GM18867 (cell line): ENCODE measurements around the gene LRIT1.

Source experiments
- ATAC-seq: cut with Tn5 transposase; IDR thresholded peaks from one replicate; pipeline ENCODE4 v1.9.1; 2021; ENCODE audit warnings: mild to moderate bottlenecking, moderate library complexity; ENCODE audit not compliant: unreplicated experiment

LRIT1 gene

DNA sequence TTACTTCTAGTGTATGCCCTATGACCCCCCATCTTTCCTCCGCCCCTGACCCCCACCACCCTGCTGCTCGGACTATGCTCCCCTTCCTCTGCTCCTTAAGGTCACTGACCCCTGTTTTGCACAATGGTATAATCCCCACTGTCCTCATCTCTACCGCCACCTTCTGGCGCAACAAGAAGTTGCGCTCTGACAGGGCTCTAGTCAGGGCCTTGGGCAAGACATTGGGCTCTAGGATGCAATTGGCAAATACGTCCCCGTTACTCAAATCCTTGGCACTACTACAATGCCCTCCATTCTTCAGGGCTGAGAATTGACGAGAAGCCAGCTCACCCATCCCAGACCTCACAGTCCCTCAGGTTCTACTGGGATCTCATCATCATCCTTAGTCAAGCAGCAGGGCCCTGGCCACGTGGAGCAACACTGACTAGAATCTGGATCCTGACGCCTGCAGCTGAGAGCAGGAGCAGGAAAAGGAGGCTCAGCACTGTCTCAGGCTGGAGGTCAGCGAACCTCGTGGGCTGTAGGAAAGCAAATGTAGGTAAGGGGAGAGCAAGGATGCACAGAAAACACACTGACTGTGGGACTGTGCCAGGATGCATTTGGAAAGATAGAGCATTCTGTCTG, 26.6 kb downstream of the LRIT1 start:
- peak; percentile 86 for ATAC-seq

DNA sequence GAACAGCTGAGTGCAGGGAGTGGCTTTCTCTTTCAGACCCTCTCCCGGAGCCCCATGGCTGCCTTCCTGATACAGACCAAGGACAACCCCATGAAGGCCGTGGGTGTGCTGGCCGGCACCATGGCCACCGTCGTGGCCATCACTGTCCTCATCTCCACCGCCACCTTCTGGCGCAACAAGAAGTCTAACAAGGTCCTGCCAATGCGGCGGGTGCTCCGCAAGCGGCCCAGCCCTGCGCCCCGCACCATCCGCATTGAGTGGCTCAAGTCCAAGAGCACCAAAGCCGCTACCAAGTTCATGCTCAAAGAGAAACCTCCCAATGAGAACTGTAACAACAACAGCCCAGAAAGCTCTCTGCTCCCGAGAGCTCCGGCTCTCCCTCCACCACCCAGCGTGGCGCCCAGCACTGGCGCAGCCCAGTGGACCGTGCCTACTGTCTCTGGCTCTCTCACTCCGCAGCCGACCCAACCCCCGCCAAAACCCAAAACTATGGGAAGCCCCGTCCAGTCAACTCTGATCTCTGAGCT, 27.2 kb downstream of the LRIT1 start:
- peak; percentile 25 for ATAC-seq

DNA sequence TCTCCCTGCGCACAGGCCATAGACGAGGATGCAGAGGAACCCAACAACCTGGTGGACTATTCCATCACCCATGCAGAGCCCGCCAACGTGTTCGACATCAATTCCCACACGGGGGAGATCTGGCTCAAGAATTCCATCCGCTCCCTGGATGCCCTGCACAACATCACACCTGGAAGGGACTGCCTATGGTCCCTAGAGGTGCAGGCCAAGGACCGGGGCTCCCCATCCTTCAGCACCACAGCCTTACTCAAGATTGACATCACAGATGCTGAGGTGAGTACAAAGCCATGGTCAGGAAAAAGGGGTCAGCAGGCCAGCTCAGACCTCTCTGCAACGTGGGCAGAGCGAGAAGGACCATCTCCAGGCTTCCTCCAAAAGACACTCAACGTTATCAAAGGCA, 28.3 kb downstream of the LRIT1 start:
- no peak for ATAC-seq

DNA sequence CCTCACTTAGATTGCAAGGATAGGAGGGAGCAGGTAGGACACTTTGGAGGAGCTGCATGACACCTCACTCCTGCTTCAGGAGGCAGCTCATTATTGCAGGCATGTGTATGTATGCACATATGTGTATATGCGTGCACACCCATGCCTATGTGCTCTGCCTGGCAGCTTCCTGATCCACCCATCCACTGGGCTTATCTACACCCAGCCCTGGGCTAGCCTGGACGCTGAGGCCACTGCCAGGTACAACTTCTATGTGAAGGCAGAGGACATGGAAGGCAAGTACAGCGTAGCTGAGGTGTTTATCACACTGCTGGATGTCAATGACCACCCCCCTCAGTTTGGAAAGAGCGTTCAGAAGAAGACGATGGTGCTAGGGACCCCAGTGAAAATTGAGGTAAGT, 29.3 kb downstream of the LRIT1 start:
- no peak for ATAC-seq

DNA sequence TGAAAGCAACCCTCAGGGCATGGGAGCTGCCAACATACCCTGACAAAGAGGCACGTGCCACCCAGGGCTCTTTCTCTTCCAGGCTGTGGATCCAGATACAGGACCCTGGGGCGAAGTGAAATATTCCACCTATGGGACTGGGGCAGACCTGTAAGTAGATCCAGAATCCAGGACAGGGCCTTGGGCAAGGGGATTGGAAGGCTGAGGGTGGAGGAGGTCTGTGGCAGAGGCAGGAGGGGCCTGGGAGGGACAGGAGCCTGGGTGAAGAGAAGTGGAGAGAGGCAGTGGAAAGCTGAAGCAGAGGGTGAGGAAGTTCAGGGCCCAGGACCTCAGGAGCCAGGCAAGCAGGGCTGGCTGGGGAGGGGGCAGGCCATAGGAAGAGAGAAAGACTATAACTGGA, 29.8 kb downstream of the LRIT1 start:
- no peak for ATAC-seq

DNA sequence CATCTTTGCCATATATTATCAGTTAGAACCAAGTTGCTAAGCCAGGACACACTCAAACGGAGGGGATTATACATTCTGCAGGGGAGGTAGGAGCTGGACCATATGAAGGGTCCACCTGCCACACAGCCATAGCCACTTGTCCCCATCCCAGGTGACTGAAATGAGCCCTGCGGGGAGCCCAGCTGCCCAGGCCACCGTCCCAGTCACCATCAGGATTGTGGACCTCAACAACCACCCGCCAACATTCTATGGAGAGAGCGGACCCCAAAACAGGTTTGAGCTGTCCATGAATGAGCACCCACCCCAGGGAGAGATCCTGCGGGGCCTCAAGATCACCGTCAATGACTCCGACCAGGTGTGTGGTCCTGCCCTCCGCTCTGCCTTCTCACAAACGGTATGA, 33.3 kb downstream of the LRIT1 start:
- no peak for ATAC-seq

DNA sequence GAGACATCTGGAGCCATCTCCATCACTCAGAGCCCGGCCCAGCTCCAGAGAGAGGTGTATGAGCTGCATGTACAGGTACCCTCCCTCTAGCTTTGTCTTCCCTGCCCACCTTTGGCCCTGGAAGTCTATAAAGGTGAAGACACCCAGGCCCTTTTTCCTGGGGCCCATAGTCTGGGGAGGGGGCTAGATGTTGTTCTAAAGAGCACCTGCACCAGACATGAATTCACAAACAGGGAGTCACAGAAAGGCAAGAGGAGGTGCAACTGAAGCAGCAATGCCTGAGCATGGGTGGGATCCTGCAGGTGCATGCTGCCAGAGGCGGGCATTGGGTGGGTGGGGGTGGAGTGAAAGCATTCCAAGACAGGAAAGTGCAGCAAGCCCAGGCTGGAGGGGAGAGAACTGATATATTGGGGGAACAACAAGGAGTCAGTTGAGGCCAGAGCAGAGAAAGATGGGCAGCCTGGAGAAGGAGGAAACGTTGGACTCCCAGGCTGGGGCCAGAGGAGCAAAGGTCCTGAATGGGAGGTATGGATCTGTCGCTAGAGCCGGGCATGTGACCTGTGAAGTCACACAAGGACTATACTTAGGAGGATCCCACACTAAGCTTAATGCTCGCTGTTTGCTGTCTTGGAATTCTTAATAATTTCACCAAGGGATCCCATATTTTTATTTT, 35.4 kb downstream of the LRIT1 start:
- ATAC-seq: no peak

DNA sequence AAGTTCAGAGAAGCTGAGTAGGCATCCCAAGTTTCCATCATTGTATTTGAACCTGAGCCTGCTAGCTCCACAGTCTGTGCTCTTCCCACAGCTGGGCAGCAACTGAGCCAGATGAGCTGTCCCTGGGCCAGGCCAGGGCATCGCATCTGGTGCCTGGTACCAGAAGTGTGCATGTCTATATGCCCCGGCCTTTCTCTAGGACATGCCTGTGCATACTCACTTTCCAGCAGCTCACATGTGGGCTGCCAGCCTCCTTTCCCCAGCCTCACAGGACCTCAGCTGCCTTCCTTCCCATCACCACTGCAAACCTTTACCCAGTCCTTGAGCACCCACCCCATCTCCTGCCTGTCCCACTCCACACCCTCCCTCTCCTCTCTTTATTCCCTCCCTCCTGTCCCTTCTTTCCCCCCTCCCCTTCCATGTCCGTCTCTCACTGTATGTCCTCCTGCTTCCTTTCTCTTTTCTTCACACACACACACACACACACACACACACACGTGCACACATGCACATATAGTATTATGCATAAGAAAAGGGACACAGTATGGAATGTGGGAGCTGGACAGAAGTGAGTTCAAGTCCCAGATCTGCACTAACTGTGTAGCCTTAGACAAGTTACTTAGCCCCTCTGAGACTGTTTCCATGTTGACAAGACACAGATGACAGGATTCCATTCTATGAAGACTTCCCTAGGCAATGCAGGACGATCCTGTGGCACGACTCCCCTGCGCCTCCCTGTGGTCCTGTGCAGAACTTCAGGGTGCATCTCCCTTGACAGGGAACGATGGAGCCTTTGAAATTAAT, 36.1 kb downstream of the LRIT1 start:
- peak; percentile 79 for ATAC-seq

DNA sequence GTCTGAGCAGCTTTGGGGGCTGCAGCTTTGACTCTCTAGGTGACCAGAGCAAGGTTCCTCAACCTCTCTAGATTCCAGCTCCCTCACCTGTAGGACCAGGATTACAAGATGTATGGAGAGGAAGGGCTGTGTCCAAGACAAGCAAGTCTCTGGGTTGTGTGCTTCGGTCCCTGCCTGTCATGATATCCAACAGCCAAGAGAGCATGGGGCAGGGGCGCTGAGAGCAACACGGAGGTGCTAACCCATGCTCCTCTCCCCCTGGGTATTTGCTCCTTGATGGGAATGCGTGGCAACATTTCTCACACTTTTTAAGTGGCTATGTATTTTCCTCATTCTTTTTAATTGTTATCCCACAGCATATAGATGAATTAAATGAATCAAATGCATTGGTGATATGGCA, 36.7 kb downstream of the LRIT1 start:
- ATAC-seq: no peak

DNA sequence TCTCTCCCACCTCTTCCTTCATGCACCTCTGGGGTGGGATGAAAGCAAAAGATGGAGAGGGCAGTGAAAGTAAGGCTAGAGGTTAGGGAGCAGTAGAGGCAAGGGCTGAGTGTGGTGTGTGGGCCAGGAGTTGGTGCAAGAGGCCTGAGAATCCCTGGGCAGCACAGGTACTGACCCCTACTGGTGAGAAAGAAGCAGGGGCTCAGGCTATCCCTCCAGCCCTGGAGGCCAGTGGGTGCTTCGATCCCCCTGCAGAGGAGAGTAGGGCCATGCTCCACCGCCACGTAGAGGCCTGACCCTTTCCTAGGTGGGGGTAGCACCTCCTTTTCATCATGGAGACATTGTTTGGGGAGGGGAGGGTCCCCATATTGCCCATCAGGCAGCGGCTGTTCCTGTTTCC, 37.2 kb downstream of the LRIT1 start:
- peak; percentile 70 for ATAC-seq

DNA sequence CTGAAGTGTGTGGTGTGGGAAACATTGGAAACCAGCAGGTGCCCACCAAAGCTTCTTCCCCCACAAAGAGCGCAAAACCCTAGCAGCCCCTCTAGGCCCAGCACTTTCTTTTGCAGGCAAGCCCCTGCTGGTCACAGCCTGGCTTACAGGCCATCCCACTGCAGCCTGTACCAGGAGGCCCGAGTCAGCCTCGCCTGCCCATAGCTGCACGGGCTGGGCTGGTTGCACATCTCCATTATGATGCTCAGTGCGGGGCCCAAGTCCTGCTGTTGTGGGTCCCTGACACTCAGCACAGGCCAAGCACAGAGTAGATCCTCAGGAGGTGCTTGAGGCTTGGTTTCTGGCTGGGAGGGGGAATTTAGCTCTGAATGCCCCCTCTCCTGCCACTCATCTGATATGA, 39.0 kb downstream of the LRIT1 start:
- no peak for ATAC-seq

DNA sequence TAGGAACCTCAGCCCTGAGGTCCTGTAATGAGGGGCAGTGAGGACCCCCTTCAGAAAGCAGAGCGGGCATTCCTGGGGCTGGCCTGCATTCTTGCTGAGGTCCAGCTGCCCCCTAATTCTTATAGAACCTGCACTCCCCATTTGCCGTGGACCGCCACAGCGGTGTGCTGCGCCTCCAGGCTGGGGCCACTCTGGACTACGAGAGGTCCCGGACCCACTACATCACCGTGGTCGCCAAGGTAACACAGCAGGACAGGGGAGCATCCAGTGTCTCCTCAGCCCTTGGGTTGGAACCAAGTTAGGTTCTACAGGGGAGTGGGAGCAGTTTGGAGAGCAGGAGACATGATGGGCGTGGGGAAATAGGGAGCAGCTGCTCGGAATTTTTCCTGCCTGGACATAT, 39.7 kb downstream of the LRIT1 start:
- no peak for ATAC-seq

DNA sequence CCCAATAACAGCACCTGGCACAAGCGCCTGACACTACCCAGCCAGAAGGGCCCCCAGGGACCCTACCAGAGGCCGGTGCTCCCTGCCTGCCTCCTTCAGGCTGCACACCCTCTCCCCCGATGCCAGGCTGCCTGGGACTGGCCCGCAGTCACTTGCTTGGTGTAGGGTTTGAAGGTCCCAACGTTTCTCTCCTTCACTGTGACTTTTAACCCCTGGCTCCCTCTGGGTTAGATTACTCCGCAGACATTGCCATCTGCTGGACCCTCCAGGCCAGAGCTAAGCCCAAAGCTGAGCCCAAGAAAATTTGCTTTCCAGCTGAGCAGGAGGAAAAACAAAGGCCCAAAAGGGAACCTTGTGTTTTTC, 40.1 kb downstream of the LRIT1 start:
- ATAC-seq: no peak

DNA sequence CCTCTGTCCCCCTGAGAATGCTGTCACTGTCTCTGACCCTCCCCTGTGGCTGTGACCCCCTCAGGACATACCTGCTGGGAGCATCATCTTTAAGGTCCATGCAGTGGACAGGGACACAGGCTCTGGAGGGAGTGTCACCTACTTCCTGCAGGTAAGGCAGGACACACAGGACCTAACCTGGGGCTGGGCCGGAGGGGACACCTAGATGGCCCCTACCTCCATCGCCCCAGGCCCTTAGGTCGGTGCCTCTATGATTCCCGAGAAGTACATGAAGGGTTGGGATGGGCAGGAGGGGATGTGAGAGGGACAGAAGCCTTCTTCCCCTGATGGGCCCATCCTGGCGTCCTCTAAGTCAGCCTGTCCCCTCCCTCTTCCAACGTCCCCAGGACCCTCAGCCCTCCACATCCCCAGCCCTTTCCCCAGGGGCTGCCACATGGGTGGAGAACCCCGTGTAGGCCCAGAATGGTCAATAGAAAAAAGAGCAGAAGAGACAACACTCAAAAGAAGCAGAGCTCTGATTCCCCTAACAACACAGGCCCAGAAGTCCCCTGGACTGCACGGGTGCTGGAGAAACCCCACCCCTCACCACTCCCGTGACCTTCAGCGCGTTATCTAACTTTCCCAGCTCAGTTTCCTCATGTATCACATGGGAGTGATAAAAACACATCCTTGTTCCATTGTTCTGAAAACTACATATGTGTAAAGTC, 40.7 kb downstream of the LRIT1 start:
- ATAC-seq: no peak

DNA sequence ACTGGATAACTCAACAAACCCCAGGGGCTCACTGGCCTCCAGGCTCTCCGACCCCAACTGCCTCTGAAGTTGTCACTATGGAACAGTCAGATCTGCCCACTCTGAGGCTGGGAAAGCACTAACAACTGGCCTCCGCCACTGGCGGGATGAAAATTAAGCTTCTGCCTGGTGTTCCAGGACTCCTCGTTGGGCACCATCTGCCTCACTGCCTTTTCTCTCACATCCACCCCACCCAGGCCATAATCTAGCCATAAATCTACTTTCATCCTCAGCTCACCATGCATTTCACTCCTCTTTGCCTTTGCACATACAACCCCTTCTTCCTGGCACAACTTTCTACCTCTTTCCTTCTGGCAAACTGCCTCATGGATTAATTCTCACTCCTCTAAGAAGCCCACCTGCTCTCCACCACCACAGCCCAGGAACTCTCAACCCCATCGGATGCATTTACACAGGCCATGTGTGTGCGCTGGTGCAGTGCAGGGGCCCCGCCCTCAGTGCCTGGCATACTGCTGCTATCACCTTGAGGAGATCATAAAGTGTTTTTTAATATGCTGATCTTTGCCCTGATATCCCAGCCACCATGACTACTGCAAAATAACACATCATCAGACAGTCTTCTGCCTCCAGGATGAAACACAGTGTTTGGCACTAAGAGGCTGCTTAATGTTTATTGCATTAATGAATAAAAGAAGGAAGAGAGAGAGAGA, 43.0 kb downstream of the LRIT1 start:
- no peak for ATAC-seq

DNA sequence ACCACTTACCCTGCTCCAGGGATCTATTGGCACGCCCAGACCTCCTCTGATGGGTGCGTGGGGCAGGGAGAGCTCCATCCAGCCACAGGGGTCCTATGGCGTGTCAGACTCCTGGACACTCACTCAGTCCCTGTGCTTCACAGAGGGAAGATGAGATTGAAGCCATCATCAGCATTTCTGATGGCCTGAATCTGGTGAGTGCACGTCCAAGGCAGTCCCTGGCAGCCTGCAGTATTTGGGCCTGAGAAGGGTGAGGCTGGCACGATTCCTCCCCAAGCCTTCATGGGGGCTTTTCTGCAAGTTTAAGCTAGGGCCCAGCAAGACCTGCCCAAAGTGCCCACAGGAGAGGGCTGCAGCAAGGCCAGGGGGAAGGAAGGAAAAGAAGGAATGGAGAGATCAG, 43.7 kb downstream of the LRIT1 start:
- ATAC-seq: no peak

DNA sequence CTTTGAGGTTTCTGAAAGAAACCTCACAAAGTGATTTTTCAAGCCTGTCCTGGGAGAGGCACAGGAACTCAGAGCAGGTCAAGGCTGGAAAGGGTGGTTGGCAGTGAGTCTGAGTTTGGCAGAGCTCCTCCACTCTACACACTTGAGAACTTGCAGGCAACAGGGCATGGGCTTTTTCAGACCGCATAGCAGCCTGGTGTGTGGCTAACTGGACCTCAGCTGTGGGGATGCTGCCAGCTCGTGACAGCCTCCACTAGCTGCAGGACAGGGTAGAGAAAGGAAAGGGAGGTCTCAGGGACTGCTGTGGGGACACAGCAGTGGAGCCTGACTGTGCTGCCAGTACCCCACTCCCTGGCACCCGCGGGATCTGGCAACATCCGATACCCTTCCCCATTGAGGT, 44.4 kb downstream of the LRIT1 start:
- no peak for ATAC-seq

DNA sequence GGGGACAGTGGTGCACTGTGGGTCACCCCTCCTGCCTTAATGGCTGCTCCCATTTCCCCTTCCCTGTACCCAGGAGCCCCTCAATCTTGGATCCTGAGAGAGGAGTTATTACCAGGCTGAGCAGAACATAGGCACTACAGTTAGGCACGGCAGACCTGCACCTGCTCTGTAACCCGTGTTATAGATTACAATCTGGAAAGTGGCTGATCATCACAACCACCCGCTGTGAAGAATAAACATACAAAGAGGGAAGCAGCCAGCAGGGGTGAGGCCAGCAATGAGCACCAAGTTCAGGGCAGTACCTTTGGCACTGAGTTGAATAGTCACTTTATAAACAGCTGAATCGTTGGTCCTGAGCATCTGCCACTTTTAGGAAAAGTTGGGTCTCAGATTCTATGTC, 45.3 kb downstream of the LRIT1 start:
- ATAC-seq: no peak

DNA sequence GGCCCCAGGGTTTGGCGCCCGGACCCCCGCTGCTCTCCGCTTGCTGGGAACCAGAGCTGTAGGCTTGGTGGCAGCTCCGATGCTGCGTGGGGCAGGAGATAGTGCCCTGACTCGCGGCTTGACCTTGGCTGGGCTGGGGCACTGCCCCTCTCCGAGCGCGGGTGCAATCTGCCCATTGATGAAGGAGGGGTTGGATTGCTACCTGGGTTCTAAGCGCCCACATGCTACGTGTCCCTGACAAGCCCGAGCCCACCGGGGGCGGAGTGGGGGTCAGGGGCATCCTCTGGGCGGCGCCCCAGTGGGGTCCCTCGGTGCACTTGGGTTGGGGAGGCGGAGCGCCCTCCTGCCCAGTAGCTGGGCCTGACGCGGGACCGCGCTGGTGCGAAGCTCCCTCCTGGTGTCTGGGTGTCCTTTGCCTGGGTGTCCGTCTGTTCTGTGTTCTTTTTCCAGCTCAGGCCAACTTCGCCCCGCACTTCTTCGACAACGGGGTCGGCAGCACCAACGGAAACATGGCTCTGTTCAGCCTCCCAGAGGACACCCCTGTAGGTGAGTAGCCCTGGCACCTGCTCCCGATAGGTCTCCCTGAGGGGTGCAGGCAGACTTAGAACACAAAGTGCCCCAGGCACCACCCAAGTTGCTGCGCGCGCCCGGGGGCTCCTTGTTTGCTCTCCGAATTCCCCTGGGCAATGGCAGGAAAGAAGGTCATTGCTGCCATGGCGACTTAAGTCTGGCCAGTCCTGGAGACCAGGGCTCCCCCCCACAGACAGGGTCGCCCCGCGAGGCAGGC, 46.1 kb downstream of the LRIT1 start:
- ATAC-seq: no peak

DNA sequence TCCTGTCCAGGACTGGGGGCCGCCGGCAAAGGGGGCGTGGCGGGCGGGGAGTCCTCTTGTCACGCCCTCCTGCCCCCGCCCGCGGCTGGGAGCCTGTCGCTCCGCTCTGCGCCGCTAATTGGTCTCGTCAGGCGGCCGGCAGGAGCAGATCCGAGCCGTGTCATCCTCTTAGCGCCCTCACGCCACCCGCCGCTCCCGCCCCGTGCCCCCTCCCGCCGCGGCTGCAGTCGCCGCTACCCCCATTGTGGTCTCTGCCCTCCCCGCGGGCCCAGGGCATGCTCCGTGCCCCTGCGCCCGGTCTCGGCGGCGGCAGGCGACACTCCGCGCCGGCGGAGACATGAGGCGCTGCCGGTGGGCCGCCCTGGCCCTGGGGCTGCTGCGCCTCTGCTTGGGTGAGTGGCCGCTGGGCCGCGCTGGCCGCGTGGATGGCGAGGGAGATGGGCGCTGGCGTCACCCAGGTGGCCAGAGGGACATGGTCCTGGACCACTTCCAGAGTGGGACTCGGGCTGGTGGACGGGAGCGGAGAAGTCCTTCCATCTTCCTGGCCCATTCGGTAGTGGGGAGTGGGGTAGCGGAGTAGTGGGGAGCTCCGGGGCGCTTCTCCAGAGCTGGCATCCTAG, 46.8 kb downstream of the LRIT1 start, which contains the start of gene CDHR1:
CDHR1 (plus strand) TSS at position 114 of the 620 bp plus-strand sequence; CDS start at position 338, 224 bp downstream.
- ATAC-seq: peak; percentile 84
